HL-60 (cell line): Measurements from ENCODE around the gene TMEM255B.

Experiments
- POLR2AphosphoS5 ChIP-seq: IDR thresholded peaks from 2 replicates; pipeline ENCODE4 v1.6.1; 2012; ENCODE audit warnings: low read depth
- TF ChIP-seq, protein P1 (sequence below): IDR thresholded peaks from one replicate; pipeline ENCODE4 v1.5.1; 2011; ENCODE audit warnings: low read length, control low read depth, inconsistent platforms; ENCODE audit not compliant: insufficient read depth

DNA sequence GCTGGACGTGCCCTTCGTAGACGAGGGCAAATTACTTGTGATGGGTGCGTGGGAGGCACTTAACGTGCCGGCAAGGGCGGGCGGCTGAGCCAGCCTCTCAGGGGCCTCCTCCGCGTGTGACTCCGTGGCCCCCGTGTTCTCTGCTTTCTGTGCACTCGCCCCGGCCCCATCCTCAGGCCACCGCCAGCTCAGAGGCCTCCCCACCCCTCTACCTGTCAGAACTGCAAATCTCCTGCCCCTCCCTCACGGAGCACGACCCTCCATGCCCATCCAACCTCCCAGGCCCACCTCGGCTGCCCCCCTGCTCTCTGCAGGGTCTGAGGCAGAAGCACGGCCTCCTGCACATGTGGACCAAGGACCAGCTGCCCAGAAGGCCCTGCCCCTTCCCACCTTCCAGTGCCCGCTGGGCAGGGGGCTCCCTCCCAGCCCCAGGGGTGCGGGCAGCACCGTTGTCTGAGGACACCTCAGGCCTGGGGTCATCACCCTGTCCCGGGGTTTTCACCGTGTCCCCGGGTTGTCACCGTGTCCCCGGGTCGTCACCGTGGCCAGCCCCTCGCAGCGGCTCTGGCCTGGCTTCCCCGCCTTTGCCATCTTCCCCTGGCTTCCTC, 44.5 kb downstream of the TMEM255B start:
- TF ChIP-seq, protein P1, sequence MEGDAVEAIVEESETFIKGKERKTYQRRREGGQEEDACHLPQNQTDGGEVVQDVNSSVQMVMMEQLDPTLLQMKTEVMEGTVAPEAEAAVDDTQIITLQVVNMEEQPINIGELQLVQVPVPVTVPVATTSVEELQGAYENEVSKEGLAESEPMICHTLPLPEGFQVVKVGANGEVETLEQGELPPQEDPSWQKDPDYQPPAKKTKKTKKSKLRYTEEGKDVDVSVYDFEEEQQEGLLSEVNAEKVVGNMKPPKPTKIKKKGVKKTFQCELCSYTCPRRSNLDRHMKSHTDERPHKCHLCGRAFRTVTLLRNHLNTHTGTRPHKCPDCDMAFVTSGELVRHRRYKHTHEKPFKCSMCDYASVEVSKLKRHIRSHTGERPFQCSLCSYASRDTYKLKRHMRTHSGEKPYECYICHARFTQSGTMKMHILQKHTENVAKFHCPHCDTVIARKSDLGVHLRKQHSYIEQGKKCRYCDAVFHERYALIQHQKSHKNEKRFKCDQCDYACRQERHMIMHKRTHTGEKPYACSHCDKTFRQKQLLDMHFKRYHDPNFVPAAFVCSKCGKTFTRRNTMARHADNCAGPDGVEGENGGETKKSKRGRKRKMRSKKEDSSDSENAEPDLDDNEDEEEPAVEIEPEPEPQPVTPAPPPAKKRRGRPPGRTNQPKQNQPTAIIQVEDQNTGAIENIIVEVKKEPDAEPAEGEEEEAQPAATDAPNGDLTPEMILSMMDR: no peak
- TF ChIP-seq POLR2AphosphoS5: no peak
